K562 (cell line): Measurements from ENCODE around the gene BCCIP. TPM values are rescaled to one million over a fixed set of nuclear protein-coding genes. Genes with fewer than 3 reads are reported as not detected.
A peak's percentile ranks its signal among the peaks of the same experiment; 100 is the strongest.

Experiments used
- ATAC-seq: fragments of 200-7000 bp; cut with Tn5 transposase; 3 replicates; pipeline ENCODE4 v1.9.1; 2020; ENCODE audit warnings: moderate library complexity
- BruUV-seq: library from RNA; stranded (reverse); fragments of 400-500 nt; replicated peaks from 2 replicates; lab custom pipeline; 2021; lab: Mats Ljungman, UMichigan
- CTCF ChIA-PET: fragments of 300-600 bp; formaldehyde crosslinking; extraction: SDS; loops from one replicate; lab custom pipeline; 2021; ENCODE audit warnings: low intra/inter-chr PET ratio; lab: Yijun Ruan, JAX
- POLR2A ChIA-PET: fragments of 300-600, 350-650 bp; sonication (Branson Sonifier 250); formaldehyde crosslinking; extraction: SDS; loops from one replicate; lab custom pipeline; 2021; ENCODE audit warnings: antibody characterized with exemption, inconsistent platforms; lab: Yijun Ruan, JAX
- DNase-seq, 4 experiments: peaks; one replicate each; pipeline versions ENCODE4 v3.0.0 to v3.0.0-alpha.2; 2011 to 2018; ENCODE audit warnings: low spot score in 3 of 4, mixed read lengths in 3 of 4; ENCODE audit errors: extremely low read depth in 1 of 4
- FAIRE-seq: peaks from 2 replicates; lab custom pipeline; 2011; peaks lifted over from hg19 to GRCh38; lab: Jason Lieb, UNC
- H2AFZ ChIP-seq: 2 replicates; pipeline ENCODE4 v1.6.0; 2011; ENCODE audit warnings: low read depth, low read length, control low read depth, inconsistent platforms
- H3K27ac ChIP-seq: fragments of 200-600 bp; 3 replicates; pipeline ENCODE4 v1.8.0; 2011; ENCODE audit warnings: low read depth, mild to moderate bottlenecking, control low read depth, inconsistent platforms, low read length, moderate library complexity, mixed read lengths; ENCODE audit errors: extremely low read depth
- H3K27me3 ChIP-seq, 2 experiments: fragments of 300-600 bp in 1 of 2; 2 replicates in 1 of 2; 3 replicates in 1 of 2; pipeline versions ENCODE4 v1.6.0 to v1.8.0; 2011; ENCODE audit warnings: inconsistent platforms in 2 of 2, low read length in 2 of 2, mild to moderate bottlenecking in 1 of 2, mixed read lengths in 1 of 2, moderate library complexity in 1 of 2; ENCODE audit not compliant: control insufficient read depth in 2 of 2, insufficient read depth in 2 of 2
- H3K36me3 ChIP-seq: fragments of 300-600 bp; 3 replicates; pipeline ENCODE4 v1.8.0; 2011; ENCODE audit warnings: mild to moderate bottlenecking, low read length, inconsistent platforms; ENCODE audit not compliant: control insufficient read depth, insufficient read depth
- H3K4me1 ChIP-seq, 2 experiments: fragments of 200-600 bp in 1 of 2; replicated peaks in 1 of 2; 2 replicates in 1 of 2; 3 replicates in 1 of 2; pipeline versions ENCODE4 v1.5.1 to v1.8.0; 2011; ENCODE audit warnings: inconsistent platforms in 2 of 2, low read length in 2 of 2, mild to moderate bottlenecking in 1 of 2, mixed read lengths in 1 of 2, moderate library complexity in 1 of 2; ENCODE audit not compliant: control insufficient read depth in 2 of 2, insufficient read depth in 2 of 2
- H3K4me2 ChIP-seq: 2 replicates; pipeline ENCODE4 v1.6.1; 2011; ENCODE audit warnings: low read length, control low read depth, inconsistent platforms, mixed read lengths; ENCODE audit not compliant: insufficient read depth
- H3K4me3 ChIP-seq: fragments of 200-600 bp; sonication (generic), shearing (Covaris generic); 2 replicates; pipeline ENCODE4 v1.5.1; 2016; ENCODE audit warnings: control low read depth, inconsistent platforms
- H3K79me2 ChIP-seq: fragments of 200-600 bp; 3 replicates; pipeline ENCODE4 v1.8.0; 2011; ENCODE audit warnings: low read length, inconsistent platforms; ENCODE audit not compliant: control insufficient read depth, insufficient read depth
- H3K9ac ChIP-seq, 2 experiments: 2 replicates each; pipeline versions ENCODE4 v1.6.0 to v1.6.1; 2011; ENCODE audit warnings: low read depth in 2 of 2, low read length in 2 of 2, control low read depth in 1 of 2, inconsistent platforms in 1 of 2, mild to moderate bottlenecking in 1 of 2, mixed read lengths in 1 of 2; ENCODE audit not compliant: insufficient read depth in 1 of 2
- H3K9me1 ChIP-seq: one replicate; pipeline ENCODE4 v1.6.0; 2011; ENCODE audit warnings: inconsistent platforms, mild to moderate bottlenecking, low read length, moderate library complexity; ENCODE audit not compliant: control insufficient read depth, insufficient read depth
- H3K9me3 ChIP-seq: replicated peaks from 2 replicates; pipeline ENCODE4 v1.5.1; 2011; ENCODE audit warnings: low read depth, low read length, inconsistent platforms; ENCODE audit not compliant: control insufficient read depth, insufficient read depth
- H4K20me1 ChIP-seq: replicated peaks from 2 replicates; pipeline ENCODE4 v1.6.1; 2011; ENCODE audit warnings: low read length, inconsistent platforms, mixed read lengths; ENCODE audit not compliant: control insufficient read depth, insufficient read depth
- CTCFL ChIP-seq: IDR thresholded peaks from 2 replicates; pipeline ENCODE4 v1.6.1; 2011; ENCODE audit warnings: borderline replicate concordance, low read depth, mild to moderate bottlenecking, moderate library complexity, low read length; ENCODE audit not compliant: insufficient read depth, poor library complexity, severe bottlenecking
- HLTF ChIP-seq: fragments of 450-650 bp; IDR thresholded peaks from 2 replicates; pipeline ENCODE4 v1.6.1; 2016
- POLR2G ChIP-seq: fragments of 200-400 bp; formaldehyde crosslinking; IDR thresholded peaks from 2 replicates; pipeline ENCODE4 v1.6.1; 2017; ENCODE audit warnings: low read depth, mild to moderate bottlenecking, antibody characterized with exemption, low read length, moderate library complexity
- RFX7 ChIP-seq: fragments of 250-450 bp; sonication (Bioruptor Pico); IDR thresholded peaks from 2 replicates; pipeline ENCODE4 v1.5.1; 2021; ENCODE audit warnings: mild to moderate bottlenecking
- WGBS: fragments of 100-300 bp; shearing (Covaris generic); methylation state at CpG from one replicate; pipeline ENCODE4 v1.1.6; 2016; ENCODE audit warnings: low coverage, mixed read lengths; ENCODE audit not compliant: insufficient coverage; ENCODE audit errors: missing lambda C conversion rate; 5-methylcytosine and 5-hydroxymethylcytosine counted together
- in situ Hi-C: fragments of 300-500 bp; cut with MboI; formaldehyde crosslinking; loops from 4 replicates; pipeline ENCODE4 v1.15.0; 2018; ENCODE audit warnings: inconsistent platforms, mixed read lengths
- intact Hi-C: fragments of 100-400 bp; cut with micrococcal nuclease; formaldehyde crosslinking; loops from 2 replicates; pipeline ENCODE4 v1.14.2; 2022
- polyA plus RNA-seq, 8 experiments: library from polyadenylated mRNA; depleted of rRNA in 4 of 8; stranded (reverse) in 5 of 8; unstranded in 3 of 8; fragments of >200 nt; fragmentation: Nextera tagmentation in 2 of 8; fragmentation: Illumina TruSeq in 1 of 8; extraction: Ambion mirVana in 2 of 8; extraction: Trizol in 1 of 8; gene quantifications; 2 replicates each; pipeline versions ENCODE4 v1.2.1 to v1.2.3, GENCODE V29; 2011 to 2014; ENCODE audit warnings: inconsistent platforms in 1 of 8, missing spikeins in 1 of 8
- total RNA-seq, 7 experiments: library from RNA; depleted of rRNA in 6 of 7; stranded (reverse); fragments of >200 nt in 6 of 7; fragmentation: Illumina TruSeq in 2 of 7; extraction: Trizol in 2 of 7; gene quantifications; 2 replicates each; pipeline versions ENCODE4 v1.2.1 to v1.2.3, GENCODE V29; 2011 to 2021; ENCODE audit warnings: low replicate concordance in 1 of 7

Gene BCCIP
- total and polyA plus RNA-seq, 9 of the 15 experiments (the other 6 are each of a cell fraction or from before 2014, with no cell fraction given), result 95.1 to 204 (median 163) TPM

- DNase-seq, result no peak
- CTCF ChIA-PET, result no interaction called here
These were observed 35.0 kb upstream of the BCCIP start for GRCh38 chr10:125788156-125789034.

More at GRCh38 chr10:125788156-125789034, 35.0 kb upstream of the BCCIP start:
- Histone ChIP-seq H3K79me2 (no peaks in the 10 kb centered on the region), H2AFZ (no peak overlapping the region), H3K9ac (no peak overlapping the region), H3K27me3 (no peaks in the 10 kb centered on the region), H3K36me3 (peaks cover 16% of the 10 kb centered on the region; the same call in 2 of the 3 replicates), H3K4me3 (no peak overlapping the region), H3K4me2 (no peak overlapping the region), H3K4me1 (peaks cover 0 to 7% of the 10 kb centered on the region in 2 experiments; a peak in 2 of 5 replicates), H3K9me1 (peaks cover 2% of the 10 kb centered on the region), H4K20me1 (no peaks in the 10 kb centered on the region), H3K9me3 (no peaks in the 10 kb centered on the region), H3K27ac (no peak overlapping the region)
- no peak; the same call in 1 of the 3 replicates for ATAC-seq
- intact Hi-C loops, result no loop called here
- no peak for FAIRE-seq
- TF ChIP-seq RFX7 (CRISPR knock-in tag), result no peak
- TF ChIP-seq CTCFL, result no peak
- TF ChIP-seq POLR2G, result peak; percentile 26; the same call in 1 of the 2 replicates
- no peak for TF ChIP-seq HLTF
- in situ Hi-C loops, result no loop called here
- 80% methylated on average over 6 of the region's 17 CpGs for WGBS
- BruUV-seq, result no TSS peak
- POLR2A ChIA-PET, result interaction anchor here (0.6 to 2.2 kb wide), 5 partner anchors 9 to 272 kb away, joined by 3 to 9 read pairs (median 3); no protein-coding TSS in a partner anchor
